ENCODE results near the gene PLXDC1. TPM values are rescaled to one million over a fixed set of nuclear protein-coding genes. Genes with fewer than 3 reads are reported as not detected.

PLXDC1 gene
- total and polyA plus RNA-seq, 2 of the 13 experiments (the other 11 are each of a cell fraction or from before 2014, with no cell fraction given), result not detected

GRCh38 chr17:39153599-39154051, 2.2 kb upstream of the PLXDC1 start (continued):
- no peak for TF ChIP-seq ZNF274 (CRISPR knock-in tag; IDR thresholded peaks at IDR 0.05)
- TF ChIP-seq SIN3B (IDR thresholded peaks at IDR 0.05; ENCODE audit: low read length), result no peak
- no peak for TF ChIP-seq ZBTB1 (CRISPR knock-in tag; IDR thresholded peaks at IDR 0.05; ENCODE audit: borderline replicate concordance)
- no peak for TF ChIP-seq SP5 (CRISPR knock-in tag; IDR thresholded peaks at IDR 0.05; ENCODE audit: borderline replicate concordance, low read depth)
- TF ChIP-seq ZNF24 (IDR thresholded peaks at IDR 0.05), result peak; percentile 99
- no peak; the same call in 1 of the 2 replicates for TF ChIP-seq ZNF251 (CRISPR knock-in tag; IDR thresholded peaks at IDR 0.05)
- TF ChIP-seq KLF16 (CRISPR knock-in tag; IDR thresholded peaks at IDR 0.05), result peak in 1 of 2 experiments; percentile 79; a peak in 2 of 4 replicates
- peak; percentile 51; the same call in 1 of the 2 replicates for TF ChIP-seq ZNF629 (CRISPR knock-in tag; conservative IDR thresholded peaks at IDR 0.05)
- no peak for TF ChIP-seq ZBTB4 (CRISPR knock-in tag; IDR thresholded peaks at IDR 0.05; ENCODE audit: borderline replicate concordance)
- TF ChIP-seq NFAT5 (CRISPR knock-in tag; IDR thresholded peaks at IDR 0.05), result no peak; the same call in 1 of the 2 replicates
- TF ChIP-seq NR1H2 (CRISPR knock-in tag; IDR thresholded peaks at IDR 0.05; ENCODE audit: borderline replicate concordance, low read depth), result no peak
- no peak for TF ChIP-seq ZNF326 (CRISPR knock-in tag; IDR thresholded peaks at IDR 0.05; ENCODE audit: borderline replicate concordance)
- no peak for TF ChIP-seq PBX2 (CRISPR knock-in tag; IDR thresholded peaks at IDR 0.05)
- TF ChIP-seq FOXM1 (CRISPR knock-in tag; IDR thresholded peaks at IDR 0.05), result no peak
- peak; percentile 38 for TF ChIP-seq ELF3 (CRISPR knock-in tag; IDR thresholded peaks at IDR 0.05)
- TF ChIP-seq ZFP91 (CRISPR knock-in tag; IDR thresholded peaks at IDR 0.05; ENCODE audit: borderline replicate concordance), result no peak; the same call in 1 of the 2 replicates
- no peak for TF ChIP-seq GPN1 (CRISPR knock-in tag; IDR thresholded peaks at IDR 0.05; ENCODE audit: borderline replicate concordance)
- TF ChIP-seq ZBTB26 (CRISPR knock-in tag; IDR thresholded peaks at IDR 0.05; ENCODE audit: borderline replicate concordance), result peak; percentile 39; the same call in 1 of the 2 replicates
